IPS-15b (cell line): ENCODE measurements around the gene WSB1.
"Not testable (repeated sequence)": the region's sequence is repeated elsewhere in the genome, so short reads cannot be mapped to it uniquely, and the experiment has no call there.

Experiments
- H3K27me3 ChIP-seq: one replicate; pipeline ENCODE4 v1.6.1; 2013; ENCODE audit warnings: low read length; ENCODE audit not compliant: control insufficient read depth, insufficient read depth
- H3K36me3 ChIP-seq: one replicate; pipeline ENCODE4 v1.6.1; 2013; ENCODE audit warnings: low read length; ENCODE audit not compliant: control insufficient read depth, insufficient read depth
- H3K4me1 ChIP-seq: one replicate; pipeline ENCODE4 v1.6.1; 2013; ENCODE audit warnings: mild to moderate bottlenecking, low read length; ENCODE audit not compliant: control insufficient read depth, insufficient read depth
- H3K4me3 ChIP-seq: one replicate; pipeline ENCODE4 v1.5.1; 2013; ENCODE audit warnings: low read depth, low read length
- H3K9ac ChIP-seq: one replicate; pipeline ENCODE4 v1.6.1; 2013; ENCODE audit warnings: low read depth, mild to moderate bottlenecking, low read length
- H3K9me3 ChIP-seq: one replicate; pipeline ENCODE4 v1.6.1; 2013; ENCODE audit warnings: mild to moderate bottlenecking, low read length; ENCODE audit not compliant: control insufficient read depth, insufficient read depth

The WSB1 gene

DNA sequence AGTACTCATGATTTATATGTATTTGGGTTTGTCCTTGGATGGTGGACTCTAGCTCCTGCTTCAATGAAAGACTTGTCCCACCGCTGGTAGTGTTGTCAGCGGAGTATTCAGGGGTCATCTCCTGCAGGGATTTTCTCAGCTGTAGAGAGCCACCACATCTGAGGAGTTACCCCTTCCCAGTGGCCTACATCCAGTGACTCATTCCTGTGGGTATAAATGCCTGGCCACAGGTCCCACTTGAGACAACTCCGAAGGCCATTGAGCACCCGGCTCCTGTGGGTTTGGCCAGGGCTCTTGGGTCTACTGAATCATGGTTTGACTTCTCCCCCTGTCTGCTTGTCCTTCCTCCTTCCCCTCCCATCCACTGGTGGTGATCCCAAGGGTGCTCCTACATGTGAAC is 34.6 kb upstream of the WSB1 start:
- H3K36me3 ChIP-seq, result no peaks in the 10 kb centered on the region
- no peak overlapping the region for H3K9ac ChIP-seq
- H3K4me1 ChIP-seq, result no peaks in the 10 kb centered on the region
- H3K9me3 ChIP-seq, result no peaks in the 10 kb centered on the region
- no peaks in the 10 kb centered on the region for H3K27me3 ChIP-seq
- H3K4me3 ChIP-seq, result no peak overlapping the region

DNA sequence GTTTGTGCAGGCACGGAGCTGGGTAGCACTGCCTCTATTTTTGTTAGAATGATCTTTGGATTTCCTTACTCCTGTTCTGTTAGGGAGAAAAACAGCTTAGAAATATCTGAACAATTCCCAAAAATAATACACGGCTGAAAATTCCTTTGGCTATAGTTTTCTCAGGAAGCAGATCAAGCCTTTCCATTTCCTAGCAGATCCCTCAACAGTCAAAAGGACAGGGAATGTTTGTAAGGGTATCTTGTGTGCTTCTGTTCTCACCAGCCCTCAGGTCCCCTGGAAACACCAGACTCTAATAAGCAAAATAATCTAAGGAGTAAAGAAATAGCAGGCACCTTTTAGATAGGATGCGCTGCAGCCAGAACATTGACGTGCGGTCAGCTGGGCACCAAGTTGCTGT is 30.5 kb upstream of the WSB1 start:
- Histone ChIP-seq H3K9ac (no peak overlapping the region), H3K4me1 (no peaks in the 10 kb centered on the region), H3K4me3 (no peak overlapping the region), H3K36me3 (no peaks in the 10 kb centered on the region), H3K9me3 (no peaks in the 10 kb centered on the region), H3K27me3 (no peaks in the 10 kb centered on the region)

DNA sequence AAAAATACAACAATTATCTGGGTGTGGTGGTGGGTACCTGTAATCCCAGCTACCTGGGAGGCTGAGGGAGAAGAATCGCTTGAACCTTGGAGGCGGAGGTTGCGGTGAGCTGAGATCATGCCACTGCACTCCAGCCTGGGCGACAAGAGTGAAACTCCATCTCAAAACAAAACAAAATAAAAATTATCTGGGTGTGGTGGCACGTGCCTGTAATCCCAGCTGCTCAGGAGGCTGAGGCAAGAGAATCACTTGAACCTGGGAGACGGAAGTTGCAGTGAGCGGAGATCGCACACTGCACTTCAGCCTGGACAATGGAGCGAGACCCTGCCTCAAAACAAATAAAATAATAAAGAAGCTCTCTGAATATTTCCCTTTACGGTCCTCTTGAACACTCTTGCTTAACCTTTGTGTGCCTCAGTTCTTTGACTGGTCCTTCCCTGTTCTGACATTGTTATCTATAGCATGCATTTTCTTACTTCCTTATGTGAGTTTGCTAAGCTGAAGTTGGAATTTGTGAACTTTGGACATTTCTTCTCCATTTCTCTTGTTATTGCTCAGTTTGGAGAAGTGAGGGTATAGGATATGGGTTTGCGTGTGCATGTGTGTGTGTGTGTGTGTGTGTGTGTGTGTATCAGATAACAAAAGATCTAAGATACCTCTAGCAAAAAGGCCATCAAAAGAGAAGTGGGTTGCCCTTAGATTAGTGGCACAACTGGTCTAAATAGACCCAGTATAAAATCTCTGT is 29.7 kb upstream of the WSB1 start:
- Histone ChIP-seq H3K4me1 (no peaks in the 10 kb centered on the region), H3K36me3 (no peaks in the 10 kb centered on the region), H3K27me3 (no peaks in the 10 kb centered on the region), H3K9me3 (no peaks in the 10 kb centered on the region), H3K9ac (no peak overlapping the region), H3K4me3 (no peak overlapping the region)

- Histone ChIP-seq H3K9me3 (no peaks in the 10 kb centered on the region), H3K4me3 (no peak overlapping the region), H3K4me1 (no peaks in the 10 kb centered on the region), H3K36me3 (no peaks in the 10 kb centered on the region), H3K27me3 (no peaks in the 10 kb centered on the region), H3K9ac (no peak overlapping the region)
Observed at GRCh38 chr17:27265333-27265732, 28.6 kb upstream of the WSB1 start.

- Histone ChIP-seq H3K4me1 (no peaks in the 10 kb centered on the region), H3K4me3 (no peak overlapping the region), H3K9ac (no peak overlapping the region), H3K9me3 (no peaks in the 10 kb centered on the region), H3K36me3 (no peaks in the 10 kb centered on the region), H3K27me3 (no peaks in the 10 kb centered on the region)
Observed at GRCh38 chr17:27266228-27266627, 27.7 kb upstream of the WSB1 start.

- H3K27me3 ChIP-seq, result no peaks in the 10 kb centered on the region
- H3K36me3 ChIP-seq, result no peaks in the 10 kb centered on the region
- H3K4me1 ChIP-seq, result no peaks in the 10 kb centered on the region
- no peaks in the 10 kb centered on the region for H3K9me3 ChIP-seq
- H3K9ac ChIP-seq, result no peak overlapping the region
- H3K4me3 ChIP-seq, result no peak overlapping the region
Observed at GRCh38 chr17:27268394-27269085, 25.4 kb upstream of the WSB1 start.

DNA sequence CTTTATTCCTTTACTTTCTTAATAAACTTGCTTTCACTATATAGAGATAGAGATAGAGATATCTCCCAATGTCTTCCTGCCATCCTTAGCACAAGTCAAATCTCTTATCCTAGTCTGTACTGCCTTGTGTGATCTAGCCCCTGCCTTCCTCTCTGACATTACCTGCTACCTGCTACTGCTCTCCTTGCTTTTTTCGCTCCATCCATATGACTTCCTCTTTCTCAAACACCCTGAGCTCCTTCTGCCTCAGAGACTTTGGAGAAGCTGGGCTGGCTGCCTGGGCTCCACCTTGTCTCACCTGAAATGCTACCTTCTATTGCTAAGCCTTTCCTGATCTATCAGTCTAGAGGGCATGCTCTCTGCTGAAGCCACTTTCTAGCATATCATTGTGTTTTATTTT is 24.7 kb upstream of the WSB1 start:
- Histone ChIP-seq H3K9me3 (no peaks in the 10 kb centered on the region), H3K9ac (no peak overlapping the region), H3K36me3 (no peaks in the 10 kb centered on the region), H3K27me3 (no peaks in the 10 kb centered on the region), H3K4me1 (no peaks in the 10 kb centered on the region), H3K4me3 (no peak overlapping the region)

DNA sequence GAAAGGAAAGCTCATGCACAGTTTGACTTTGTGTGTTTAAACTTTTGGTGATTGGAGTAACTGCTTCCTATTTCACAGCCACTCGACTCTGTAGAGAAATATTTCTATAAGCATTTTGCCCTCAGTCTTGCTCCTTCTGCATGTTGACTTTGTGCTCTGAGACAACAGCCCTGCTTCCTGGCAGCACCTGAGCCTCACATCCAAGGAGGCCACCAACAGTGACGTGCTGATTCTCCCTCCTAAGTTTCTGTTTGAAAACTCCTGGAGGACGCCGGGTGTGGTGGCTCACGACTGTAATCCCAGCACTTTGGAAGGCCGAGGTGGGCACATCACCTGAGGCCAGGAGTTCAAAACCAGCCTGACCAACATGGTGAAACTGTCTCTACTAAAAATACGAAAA is 23.9 kb upstream of the WSB1 start:
- Histone ChIP-seq H3K36me3 (no peaks in the 10 kb centered on the region), H3K9me3 (no peaks in the 10 kb centered on the region), H3K27me3 (no peaks in the 10 kb centered on the region), H3K4me3 (no peak overlapping the region), H3K4me1 (no peaks in the 10 kb centered on the region), H3K9ac (no peak overlapping the region)

- Histone ChIP-seq H3K9ac (peak overlapping the region; percentile 37), H3K27me3 (no peaks in the 10 kb centered on the region)
Observed at GRCh38 chr17:27276653-27277156, 17.2 kb upstream of the WSB1 start.

GRCh38 chr17:27279132-27279531 is 14.8 kb upstream of the WSB1 start:
- H3K36me3 ChIP-seq, H3K27me3 ChIP-seq, H3K9me3 ChIP-seq, H3K4me3 ChIP-seq, H3K4me1 ChIP-seq, H3K9ac ChIP-seq: not testable (repeated sequence)

More at GRCh38 chr17:27276653-27277156, 17.2 kb upstream of the WSB1 start:
- Histone ChIP-seq H3K4me1 (no peaks in the 10 kb centered on the region), H3K9me3 (no peaks in the 10 kb centered on the region), H3K36me3 (no peaks in the 10 kb centered on the region), H3K4me3 (peak overlapping the region; percentile 45)

DNA sequence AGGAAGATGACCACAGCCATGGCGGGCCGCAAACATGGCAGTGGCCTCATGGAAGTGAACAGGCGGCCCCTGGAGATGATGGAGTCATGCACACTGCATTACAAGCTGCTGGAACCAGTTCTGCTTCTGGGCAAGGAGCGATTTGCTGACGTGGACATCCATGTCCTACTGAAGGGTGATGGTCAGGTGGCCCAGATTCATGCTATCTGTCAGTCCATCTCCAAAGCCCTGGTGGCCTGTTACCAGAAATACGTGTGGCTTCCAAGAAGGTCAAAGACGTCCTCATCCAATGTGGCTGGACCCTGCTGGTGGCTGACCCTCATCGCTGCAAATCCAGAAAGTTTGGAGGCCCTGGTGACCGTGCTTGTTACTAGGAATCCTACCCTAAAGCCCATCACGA is 13.4 kb upstream of the WSB1 start:
- H3K36me3 ChIP-seq, result no peaks in the 10 kb centered on the region
- no peak overlapping the region for H3K9ac ChIP-seq
- no peaks in the 10 kb centered on the region for H3K9me3 ChIP-seq
- H3K27me3 ChIP-seq, result no peaks in the 10 kb centered on the region
- H3K4me3 ChIP-seq, result no peak overlapping the region
- H3K4me1 ChIP-seq, result no peaks in the 10 kb centered on the region

DNA sequence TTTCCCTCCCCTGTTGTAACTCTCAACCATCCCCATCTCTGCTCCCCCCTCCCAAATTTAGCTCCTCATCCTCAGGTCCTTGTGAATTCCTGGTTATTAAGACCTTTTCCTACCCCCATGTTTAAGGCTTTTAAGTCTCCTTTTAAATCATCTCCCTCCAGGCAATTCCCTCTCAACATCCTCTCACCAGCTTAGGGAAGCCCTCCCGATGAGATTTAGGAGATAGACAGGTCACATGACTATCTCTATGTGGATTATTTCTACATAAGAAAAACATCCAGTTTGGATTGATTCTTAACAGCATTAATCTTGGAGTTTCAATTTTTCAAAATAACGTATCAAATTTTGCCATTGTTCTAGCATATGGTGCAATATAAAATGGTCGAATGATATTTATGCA is 12.5 kb upstream of the WSB1 start:
- Histone ChIP-seq H3K9ac (no peak overlapping the region), H3K27me3 (no peaks in the 10 kb centered on the region), H3K36me3 (no peaks in the 10 kb centered on the region), H3K4me1 (no peaks in the 10 kb centered on the region), H3K9me3 (no peaks in the 10 kb centered on the region), H3K4me3 (no peak overlapping the region)
